Testis (tissue), 2 donors: ENCODE data around the gene ICA1.

Experiments
- POLR2A ChIP-seq: fragments of 450-650 bp; IDR thresholded peaks from one replicate; pipeline ENCODE4 v1.6.1; 2017; ENCODE audit warnings: antibody characterized with exemption, mild to moderate bottlenecking, moderate library complexity
- TF ChIP-seq, protein P1 (sequence below), 3 experiments: fragments of 450-650 bp in 2 of 3; fragments of 200-600 bp in 1 of 3; sonication (generic) in 1 of 3; IDR thresholded peaks; one replicate each; pipeline ENCODE4 v1.5.1; 2016 to 2019; ENCODE audit warnings: antibody characterized with exemption in 3 of 3, mild to moderate bottlenecking in 2 of 3, moderate library complexity in 1 of 3

DNA sequence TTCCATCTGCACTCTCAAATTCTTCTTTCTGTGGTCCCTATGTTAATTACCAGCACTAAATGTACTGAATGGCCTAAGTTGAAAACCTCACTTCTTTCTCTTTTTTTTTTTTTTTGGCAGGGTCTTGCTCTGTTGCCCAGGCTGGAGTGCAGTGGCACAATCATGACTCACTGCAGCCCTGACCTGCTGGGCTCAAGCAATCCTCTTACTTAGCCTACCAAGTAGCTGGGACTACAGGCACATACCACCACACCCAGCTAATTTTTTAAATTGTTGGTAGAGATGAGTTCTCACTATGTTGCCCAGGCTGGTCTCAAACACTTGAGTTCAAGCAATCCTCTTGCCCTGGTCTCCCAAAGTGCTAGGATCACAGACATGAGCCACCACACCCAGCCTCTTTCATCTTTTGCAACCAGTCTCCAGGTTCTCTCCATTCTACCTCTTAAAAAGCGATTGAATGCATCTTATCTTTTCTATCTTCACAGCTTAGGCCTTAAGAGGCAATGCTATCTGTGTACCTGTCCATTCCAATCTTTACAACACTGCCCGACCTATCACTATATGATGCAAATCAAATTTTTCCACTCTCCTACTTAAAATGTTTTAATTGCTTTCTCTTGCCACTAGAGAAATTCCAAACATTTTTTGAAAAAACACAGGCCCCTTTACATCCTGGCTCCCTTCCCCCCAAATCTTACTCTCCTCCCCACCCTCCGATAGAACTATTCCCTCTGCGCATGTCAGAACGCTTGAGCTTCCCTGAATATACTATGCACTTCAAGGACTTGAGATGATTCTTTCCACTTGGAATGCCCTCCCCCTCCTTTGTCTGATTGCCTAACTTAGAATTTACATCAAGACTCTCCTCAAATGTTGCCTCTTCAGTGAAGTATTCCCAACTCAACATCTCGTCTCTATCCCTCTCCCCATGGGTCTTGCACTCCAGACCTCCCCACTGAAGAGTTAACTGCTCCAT lies 6.0 kb downstream of the ICA1 start:
- TF ChIP-seq, protein P1, sequence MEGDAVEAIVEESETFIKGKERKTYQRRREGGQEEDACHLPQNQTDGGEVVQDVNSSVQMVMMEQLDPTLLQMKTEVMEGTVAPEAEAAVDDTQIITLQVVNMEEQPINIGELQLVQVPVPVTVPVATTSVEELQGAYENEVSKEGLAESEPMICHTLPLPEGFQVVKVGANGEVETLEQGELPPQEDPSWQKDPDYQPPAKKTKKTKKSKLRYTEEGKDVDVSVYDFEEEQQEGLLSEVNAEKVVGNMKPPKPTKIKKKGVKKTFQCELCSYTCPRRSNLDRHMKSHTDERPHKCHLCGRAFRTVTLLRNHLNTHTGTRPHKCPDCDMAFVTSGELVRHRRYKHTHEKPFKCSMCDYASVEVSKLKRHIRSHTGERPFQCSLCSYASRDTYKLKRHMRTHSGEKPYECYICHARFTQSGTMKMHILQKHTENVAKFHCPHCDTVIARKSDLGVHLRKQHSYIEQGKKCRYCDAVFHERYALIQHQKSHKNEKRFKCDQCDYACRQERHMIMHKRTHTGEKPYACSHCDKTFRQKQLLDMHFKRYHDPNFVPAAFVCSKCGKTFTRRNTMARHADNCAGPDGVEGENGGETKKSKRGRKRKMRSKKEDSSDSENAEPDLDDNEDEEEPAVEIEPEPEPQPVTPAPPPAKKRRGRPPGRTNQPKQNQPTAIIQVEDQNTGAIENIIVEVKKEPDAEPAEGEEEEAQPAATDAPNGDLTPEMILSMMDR (IDR thresholded peaks at IDR 0.05) = no peak
- TF ChIP-seq POLR2A = no peak
